ENCODE measurements around the gene SERPINB6.
"Not testable (repeated sequence)": the region's sequence is repeated elsewhere in the genome, so short reads cannot be mapped to it uniquely, and the experiment has no call there.

The SERPINB6 gene

GRCh38 chr6:2971420-2972218, at the start of gene SERPINB6:
TSS of gene SERPINB6 (minus strand) at chr6:2971567. CDS start at chr6:2959332, 12,235 bp downstream.
- DNase-seq (ENCODE audit: low read depth in 2 of 2) = no peak

GRCh38 chr6:3019749-3020320, 48.5 kb upstream of the SERPINB6 start:
- no peak for DNase-seq (ENCODE audit: low read depth in 2 of 2)

GRCh38 chr6:3019065-3019464, 47.7 kb upstream of the SERPINB6 start:
- no peak for DNase-seq (ENCODE audit: low read depth in 2 of 2)

- no peak for DNase-seq (ENCODE audit: low read depth in 2 of 2)
Measured at GRCh38 chr6:3017304-3017703, 45.9 kb upstream of the SERPINB6 start.

- DNase-seq (ENCODE audit: low read depth in 2 of 2) = no peak
Measured at GRCh38 chr6:3016473-3017280, 45.3 kb upstream of the SERPINB6 start.

- DNase-seq (ENCODE audit: low read depth in 2 of 2) = no peak
Measured at GRCh38 chr6:3015144-3015543, 43.8 kb upstream of the SERPINB6 start.

GRCh38 chr6:3014675-3015066, 43.3 kb upstream of the SERPINB6 start:
- no peak for DNase-seq (ENCODE audit: low read depth in 2 of 2)

- no peak for DNase-seq (ENCODE audit: low read depth in 2 of 2)
Measured at GRCh38 chr6:3013901-3014674, 42.7 kb upstream of the SERPINB6 start.

- DNase-seq (ENCODE audit: low read depth in 2 of 2) = no peak
Measured at GRCh38 chr6:3013486-3013885, 42.1 kb upstream of the SERPINB6 start.

- no peak for DNase-seq (ENCODE audit: low read depth in 2 of 2)
Measured at GRCh38 chr6:3011592-3011991, 40.2 kb upstream of the SERPINB6 start.

- DNase-seq (ENCODE audit: low read depth in 2 of 2) = no peak
Measured at GRCh38 chr6:3011158-3011557, 39.8 kb upstream of the SERPINB6 start.

GRCh38 chr6:3009930-3010329, 38.6 kb upstream of the SERPINB6 start:
- no peak for DNase-seq (ENCODE audit: low read depth in 2 of 2)

GRCh38 chr6:3008712-3009265, 37.4 kb upstream of the SERPINB6 start:
- not testable (repeated sequence) for DNase-seq (ENCODE audit: low read depth in 2 of 2)

- DNase-seq (ENCODE audit: low read depth in 2 of 2) = no peak
Measured at GRCh38 chr6:3007571-3007970, 36.2 kb upstream of the SERPINB6 start.

- no peak for DNase-seq (ENCODE audit: low read depth in 2 of 2)
Measured at GRCh38 chr6:3006476-3006875, 35.1 kb upstream of the SERPINB6 start.

GRCh38 chr6:3005874-3006273, 34.5 kb upstream of the SERPINB6 start:
- no peak for DNase-seq (ENCODE audit: low read depth in 2 of 2)

GRCh38 chr6:3005077-3005476, 33.7 kb upstream of the SERPINB6 start:
- DNase-seq (ENCODE audit: low read depth in 2 of 2) = no peak

GRCh38 chr6:3003226-3003625, 31.9 kb upstream of the SERPINB6 start:
- not testable (repeated sequence) for DNase-seq (ENCODE audit: low read depth in 2 of 2)

GRCh38 chr6:3001773-3002293, 30.5 kb upstream of the SERPINB6 start:
- DNase-seq (ENCODE audit: low read depth in 2 of 2) = no peak

GRCh38 chr6:3001146-3001772, 29.9 kb upstream of the SERPINB6 start:
- no peak for DNase-seq (ENCODE audit: low read depth in 2 of 2)

Data from stimulated activated CD4-positive, alpha-beta T cell treated with anti-CD3 and anti-CD28 coated beads, Interleukin-4, amount 100 ng/mL, for 48 hours (primary cell).